ENCODE data around the gene RAVER2.

RAVER2 gene

GRCh38 chr1:64873576-64873975 lies 128.7 kb downstream of the RAVER2 start:
- DNase-seq (ENCODE audit: low spot score) = no peak
- FAIRE-seq = no peak

GRCh38 chr1:64874666-64875065 lies 129.8 kb downstream of the RAVER2 start:
- no peak for FAIRE-seq

GRCh38 chr1:64875101-64875500 lies 130.2 kb downstream of the RAVER2 start:
- FAIRE-seq (no peak), DNase-seq (ENCODE audit: low spot score) (no peak)

More at GRCh38 chr1:64874666-64875065, 129.8 kb downstream of the RAVER2 start:
- no peak for DNase-seq (ENCODE audit: low spot score)

GRCh38 chr1:64875606-64876005 lies 130.7 kb downstream of the RAVER2 start:
- FAIRE-seq (no peak), DNase-seq (ENCODE audit: low spot score) (no peak)

DNA sequence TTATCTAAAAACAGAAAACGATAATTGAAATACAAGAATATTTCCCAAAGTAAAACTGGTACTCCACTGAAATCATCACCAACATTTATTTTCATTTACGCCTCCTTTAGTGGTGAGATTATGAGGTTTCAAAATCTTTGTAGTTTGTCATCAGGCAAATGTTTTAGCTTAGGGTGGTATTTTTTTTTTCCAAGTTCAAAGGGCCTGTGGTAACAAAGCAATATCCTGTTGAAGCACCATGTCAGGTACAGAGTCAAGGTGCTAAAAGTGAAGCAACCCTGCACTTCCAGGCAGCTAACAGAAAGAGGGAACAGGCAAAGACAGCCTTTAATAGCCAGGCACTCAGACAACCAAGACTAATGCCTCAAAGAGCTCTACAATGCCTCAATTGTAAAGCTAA lies 132.3 kb downstream of the RAVER2 start:
- DNase-seq (ENCODE audit: low spot score) (no peak), FAIRE-seq (no peak)

- FAIRE-seq = no peak
- no peak for DNase-seq (ENCODE audit: low spot score)
These were observed 132.7 kb downstream of the RAVER2 start for GRCh38 chr1:64877598-64877997.

DNA sequence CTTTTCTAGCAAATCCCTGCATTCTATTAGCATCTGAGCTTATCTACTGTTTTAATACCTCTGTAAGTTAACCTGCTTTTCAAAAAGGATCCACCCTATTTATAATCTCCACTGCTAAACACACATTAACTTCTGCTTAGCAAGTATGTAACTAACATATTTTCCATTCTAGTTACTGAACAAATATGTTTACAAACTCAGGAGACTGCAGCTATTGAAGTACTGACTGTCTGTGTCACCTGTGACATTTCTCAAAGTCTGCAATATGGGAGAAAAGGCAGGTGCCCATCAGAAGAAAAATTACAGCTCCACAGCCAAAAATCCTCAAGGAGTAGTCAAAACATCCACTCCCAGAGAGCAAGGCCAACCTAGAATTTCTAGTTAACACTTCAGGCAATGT lies 133.2 kb downstream of the RAVER2 start:
- FAIRE-seq (no peak), DNase-seq (ENCODE audit: low spot score) (no peak)

- FAIRE-seq = no peak
- no peak for DNase-seq (ENCODE audit: low spot score)
These were observed 134.2 kb downstream of the RAVER2 start for GRCh38 chr1:64878931-64879611.

DNA sequence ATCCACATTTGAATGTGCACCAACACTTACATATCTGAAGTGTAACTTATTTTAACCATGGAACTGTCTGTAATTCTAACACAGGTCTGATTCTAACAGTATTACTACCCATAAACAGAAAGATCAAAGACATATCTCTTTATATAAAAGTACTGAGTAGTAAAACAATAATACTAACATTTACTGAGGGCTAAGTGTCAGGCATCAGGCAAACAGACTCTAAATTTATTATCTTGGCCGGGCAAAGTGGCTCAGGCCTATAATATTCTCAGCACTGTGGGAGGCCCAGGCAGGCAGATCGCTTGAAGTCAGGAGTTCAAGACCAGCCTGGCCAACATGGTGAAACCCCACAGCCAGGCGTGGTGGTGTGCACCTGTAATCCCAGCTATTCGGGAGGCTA lies 135.6 kb downstream of the RAVER2 start:
- FAIRE-seq (no peak), DNase-seq (ENCODE audit: low spot score) (no peak)

GRCh38 chr1:64881281-64881680 lies 136.4 kb downstream of the RAVER2 start:
- FAIRE-seq (no peak), DNase-seq (ENCODE audit: low spot score) (no peak)

Measured in urothelium cell line (cell line).